Germinal center (tissue), 1 donor: ENCODE results near the gene PMM2.
"Not testable (repeated sequence)": the region's sequence is repeated elsewhere in the genome, so short reads cannot be mapped to it uniquely, and the experiment has no call there.

Experiments used
- DNase-seq: peaks from one replicate; pipeline ENCODE4 v3.0.0; 2012; ENCODE audit warnings: mixed read lengths, low spot score

PMM2 gene

DNA sequence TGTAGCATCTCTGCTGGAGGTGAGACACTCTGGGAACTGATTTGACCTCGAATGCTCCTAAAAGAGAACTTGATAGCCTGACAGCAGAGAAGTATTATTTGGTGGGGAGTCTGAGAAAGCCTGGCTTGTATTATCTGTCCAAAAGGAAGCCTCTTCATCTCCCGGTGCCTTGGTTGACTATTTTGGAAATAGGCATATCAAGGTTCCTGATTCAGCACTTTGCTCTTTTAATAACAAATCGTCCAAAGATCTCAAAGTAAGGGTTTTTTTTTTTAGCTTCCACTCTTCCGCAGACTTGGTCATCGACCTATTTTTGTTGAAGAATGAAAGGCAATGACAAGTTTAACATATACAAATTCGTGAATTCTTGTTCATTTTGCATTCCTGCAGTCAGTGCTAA, 15.0 kb upstream of the PMM2 start:
- no peak for DNase-seq

DNA sequence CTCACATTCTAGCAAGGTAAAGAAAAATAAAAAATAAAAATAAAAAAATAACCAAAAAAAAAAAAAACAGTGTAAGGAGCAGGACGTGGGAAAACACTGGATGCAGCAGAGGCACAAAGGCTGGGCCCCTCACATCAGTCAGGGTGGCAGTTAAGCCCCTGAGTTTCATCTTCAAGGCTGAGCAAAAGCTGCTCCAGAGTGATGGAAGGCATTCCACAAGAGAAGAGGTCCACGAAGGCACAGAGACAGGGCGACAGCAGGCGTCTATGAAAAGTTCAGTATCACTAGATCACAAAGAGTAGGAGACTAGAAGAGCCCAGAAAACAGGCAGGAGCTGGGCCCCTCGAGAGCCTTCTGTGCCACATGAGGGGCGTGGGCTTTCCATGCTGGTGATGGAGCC, 12.2 kb upstream of the PMM2 start:
- no peak for DNase-seq

DNA sequence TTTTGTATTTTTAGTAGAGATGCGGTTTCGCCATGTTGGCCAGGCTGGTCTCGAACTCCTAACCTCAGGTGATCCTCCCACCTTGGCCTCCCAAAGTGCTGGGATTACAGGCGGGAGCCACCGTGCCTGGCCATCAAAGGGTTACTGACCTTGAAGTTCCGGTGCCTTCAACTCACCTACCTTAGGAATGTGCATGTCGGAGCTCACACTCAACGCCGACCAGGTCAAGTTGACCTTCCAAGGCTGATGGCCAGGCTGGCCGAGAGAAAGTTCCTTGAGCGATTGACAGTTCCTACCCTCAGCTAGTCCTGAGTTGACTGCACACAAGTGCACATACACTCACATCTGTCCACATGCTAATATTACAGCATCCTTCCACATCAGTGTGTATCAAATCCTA, 11.3 kb upstream of the PMM2 start:
- DNase-seq = not testable (repeated sequence)

DNA sequence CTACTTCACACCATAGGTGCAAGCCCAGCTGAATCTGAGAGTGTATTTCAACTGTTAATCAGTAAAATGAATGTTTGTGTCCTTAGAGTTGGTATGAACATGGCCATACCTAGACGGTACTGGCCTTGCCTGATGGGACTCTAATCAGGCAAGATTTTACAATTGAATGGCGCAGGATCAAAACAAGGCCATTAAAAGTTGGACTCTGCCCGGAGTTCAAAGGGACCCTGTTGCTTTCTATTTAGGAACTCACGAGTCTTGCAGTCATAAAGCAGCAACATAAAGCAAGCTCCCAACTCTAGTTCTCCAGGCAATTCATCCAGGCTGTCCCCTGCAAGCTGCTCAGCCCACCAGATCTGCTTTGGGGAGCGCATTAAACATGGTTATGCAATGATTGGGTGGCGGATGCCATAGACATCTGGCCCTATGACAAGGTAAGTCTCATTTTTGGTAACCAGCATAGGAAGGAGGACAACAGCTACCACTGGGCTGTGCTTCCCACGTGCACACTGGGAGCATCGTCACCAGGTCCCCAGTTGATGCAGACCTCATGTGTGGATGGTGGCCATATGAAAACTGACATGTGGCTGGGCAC, 9.0 kb upstream of the PMM2 start:
- DNase-seq = no peak

DNA sequence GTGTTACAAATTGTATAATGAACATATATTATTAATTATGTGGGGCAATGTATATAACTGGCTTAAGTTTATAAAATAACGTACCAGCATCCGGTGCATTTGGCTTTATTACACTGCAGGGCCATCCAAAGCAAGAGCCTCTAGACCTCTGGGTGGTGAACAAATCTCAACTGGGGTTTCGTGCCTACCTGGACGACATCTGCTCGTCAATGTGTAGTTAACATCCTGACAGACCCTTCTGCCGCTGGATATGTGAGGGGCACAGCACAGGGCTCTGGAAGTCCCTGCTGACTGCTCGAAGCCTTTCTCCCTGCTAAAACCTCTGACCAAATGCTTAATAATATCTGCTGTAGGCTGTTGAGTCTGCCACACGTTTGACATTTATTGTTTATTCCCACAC, 2.5 kb upstream of the PMM2 start:
- no peak for DNase-seq

DNA sequence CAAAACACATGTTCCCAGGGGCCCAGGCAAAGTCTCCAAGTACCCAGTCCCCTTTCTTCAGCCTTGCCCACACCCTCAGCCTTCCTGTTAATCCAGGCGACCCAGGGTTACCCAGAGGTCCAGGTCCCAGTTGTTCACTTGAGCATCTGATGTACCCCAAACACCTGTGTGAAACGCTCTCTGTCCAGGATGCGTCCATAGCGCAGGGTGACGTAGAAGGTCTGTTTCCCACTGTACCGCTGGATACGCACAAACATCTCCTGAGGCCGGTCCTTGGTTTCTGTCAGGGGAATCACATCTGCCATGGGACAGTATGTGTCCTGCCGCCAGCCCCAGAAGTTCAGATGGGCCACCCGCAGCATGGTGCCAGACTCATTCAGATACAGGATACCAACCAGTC, 1.8 kb upstream of the PMM2 start:
- no peak for DNase-seq

DNA sequence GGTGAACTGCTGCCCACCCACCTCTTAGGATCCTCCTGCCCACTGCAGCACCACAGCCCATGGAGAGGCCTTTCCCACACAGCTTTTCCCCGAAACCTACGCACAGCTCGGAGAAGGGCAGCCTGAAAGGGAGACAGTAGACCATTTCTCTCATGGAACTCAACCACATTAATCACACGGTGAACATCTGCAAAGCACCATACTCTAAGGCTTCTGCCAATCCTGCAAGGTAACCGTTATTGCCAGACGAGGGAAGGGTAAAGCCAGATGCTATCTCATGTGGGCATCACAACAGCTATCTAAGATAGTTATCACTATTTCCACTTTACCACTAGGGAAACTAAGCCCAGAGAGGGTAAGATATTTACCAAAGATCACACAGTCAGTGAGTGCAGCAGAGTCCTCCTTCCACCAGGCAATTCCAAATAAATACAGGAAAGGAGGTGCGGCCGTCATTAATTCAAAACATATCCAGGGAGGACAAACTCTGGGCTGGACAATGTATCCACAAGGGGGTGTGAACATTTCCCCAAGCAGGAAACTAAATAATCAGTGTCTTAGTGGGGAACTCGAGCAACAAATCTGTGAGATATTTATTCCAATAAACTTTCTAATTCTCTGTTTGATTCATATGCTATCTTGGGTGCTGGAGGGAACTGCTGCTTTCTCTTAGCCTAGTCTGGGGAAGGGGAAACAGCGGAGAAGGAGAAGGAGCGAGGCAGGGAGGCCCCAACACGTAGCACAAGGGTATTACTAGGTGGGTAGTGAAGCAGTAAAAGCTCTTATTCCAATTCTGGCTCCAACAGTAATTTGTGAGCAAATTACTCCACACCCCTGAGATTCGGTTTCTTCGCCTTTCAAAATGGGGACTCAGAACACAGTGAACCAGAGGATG, 923 bp upstream of the PMM2 start:
- no peak for DNase-seq

DNA sequence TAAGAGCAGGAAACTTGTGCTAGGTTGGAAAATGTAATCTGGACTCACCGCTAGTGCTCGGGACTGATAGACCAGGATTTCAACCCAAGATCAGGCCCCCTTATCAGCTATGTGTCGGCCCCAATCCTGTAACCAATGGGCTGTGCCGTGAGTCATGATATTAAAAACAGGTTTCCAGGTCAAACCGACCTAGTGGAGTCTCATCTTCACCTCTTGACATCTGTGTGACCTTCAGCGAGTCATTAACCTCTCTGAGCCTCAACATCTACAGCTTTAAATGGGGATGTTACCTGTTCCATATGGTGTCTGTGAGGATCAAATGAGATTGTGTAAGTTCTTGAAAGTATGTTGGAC, 512 bp downstream of the PMM2 start:
- DNase-seq = no peak

DNA sequence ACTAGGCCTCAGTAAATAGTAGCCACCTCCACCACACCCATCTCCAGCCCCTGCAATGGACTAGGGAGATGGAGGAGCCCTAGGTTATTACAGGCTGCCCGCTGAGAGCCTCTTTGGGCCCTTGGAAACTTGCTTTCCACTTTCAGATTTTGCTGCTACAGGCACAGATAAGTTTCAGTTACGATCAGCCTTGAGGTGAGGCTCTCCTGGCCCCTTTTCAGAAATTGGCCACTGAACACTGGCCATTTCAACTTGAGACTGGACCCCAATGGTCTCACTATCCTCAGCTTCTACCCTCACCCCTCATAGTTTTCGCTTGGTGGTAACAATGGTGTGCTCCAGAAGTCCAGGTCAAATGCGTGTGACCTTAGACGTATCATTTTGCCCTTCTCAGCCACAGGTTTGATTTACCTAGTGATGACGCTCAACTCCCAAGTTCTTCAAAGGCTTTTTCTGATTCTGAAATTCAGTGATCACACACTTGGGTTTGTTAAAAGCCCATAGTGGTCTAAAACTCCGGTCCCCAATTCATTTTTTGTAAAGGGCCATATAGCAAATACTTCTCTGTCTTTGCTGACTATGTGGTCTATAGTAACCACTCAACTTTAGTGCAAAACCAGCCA, 1.0 kb downstream of the PMM2 start:
- DNase-seq = no peak

DNA sequence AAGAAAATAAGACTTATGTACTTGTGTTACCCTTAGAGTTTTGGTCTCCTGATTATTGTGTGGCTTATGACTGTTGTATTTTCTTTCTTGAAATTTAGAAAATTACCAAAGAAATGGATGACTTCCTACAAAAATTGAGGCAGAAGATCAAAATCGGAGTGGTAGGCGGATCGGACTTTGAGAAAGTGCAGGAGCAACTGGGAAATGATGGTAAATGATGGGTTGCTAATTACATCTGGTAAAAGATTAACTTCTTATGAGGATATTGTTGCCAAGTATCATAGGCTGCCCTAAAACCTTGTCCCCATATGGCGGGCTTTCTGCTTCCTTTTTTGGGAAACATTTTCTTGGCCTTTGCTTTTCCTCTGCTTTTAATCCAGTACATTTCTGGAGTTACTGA, 4.1 kb downstream of the PMM2 start:
- DNase-seq = no peak

DNA sequence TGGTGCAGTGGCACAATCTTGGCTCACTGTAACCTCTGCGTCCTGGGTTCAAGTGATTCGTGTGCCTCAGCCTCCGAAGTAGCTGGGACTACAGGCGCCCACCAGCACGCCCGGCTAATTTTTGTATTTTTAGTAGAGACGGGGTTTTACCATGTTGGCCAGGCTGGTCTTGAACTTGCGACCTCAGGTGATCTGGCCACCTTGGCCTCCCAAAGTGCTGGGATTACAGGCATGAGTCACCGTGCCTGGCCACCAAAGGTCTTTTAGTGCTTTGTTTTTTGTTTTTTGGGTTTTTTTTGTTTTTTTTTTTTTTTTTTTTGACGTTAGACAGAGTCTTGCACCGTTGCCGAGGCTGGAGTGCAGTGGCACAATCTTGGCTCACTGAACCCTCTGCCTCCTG, 6.1 kb downstream of the PMM2 start:
- DNase-seq = not testable (repeated sequence)

DNA sequence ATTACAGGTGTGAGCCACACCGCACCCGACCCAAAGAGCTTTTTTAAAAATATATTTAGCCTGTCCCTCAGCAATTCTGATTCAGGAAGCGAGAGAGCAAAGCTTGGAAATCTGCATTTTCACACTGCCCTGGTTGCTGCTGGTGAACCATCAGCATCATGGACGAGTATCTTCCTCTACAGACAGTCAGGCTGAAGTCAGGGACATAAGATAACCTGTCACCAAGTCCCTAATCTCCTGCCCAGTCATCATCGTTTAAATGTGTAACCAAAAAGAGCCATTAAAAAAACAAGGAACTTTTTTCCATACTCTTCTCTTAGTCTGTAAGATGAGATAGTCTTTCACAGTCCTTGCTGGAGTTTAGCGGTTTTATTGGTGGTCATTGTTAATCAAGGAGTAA, 6.7 kb downstream of the PMM2 start:
- DNase-seq = no peak

DNA sequence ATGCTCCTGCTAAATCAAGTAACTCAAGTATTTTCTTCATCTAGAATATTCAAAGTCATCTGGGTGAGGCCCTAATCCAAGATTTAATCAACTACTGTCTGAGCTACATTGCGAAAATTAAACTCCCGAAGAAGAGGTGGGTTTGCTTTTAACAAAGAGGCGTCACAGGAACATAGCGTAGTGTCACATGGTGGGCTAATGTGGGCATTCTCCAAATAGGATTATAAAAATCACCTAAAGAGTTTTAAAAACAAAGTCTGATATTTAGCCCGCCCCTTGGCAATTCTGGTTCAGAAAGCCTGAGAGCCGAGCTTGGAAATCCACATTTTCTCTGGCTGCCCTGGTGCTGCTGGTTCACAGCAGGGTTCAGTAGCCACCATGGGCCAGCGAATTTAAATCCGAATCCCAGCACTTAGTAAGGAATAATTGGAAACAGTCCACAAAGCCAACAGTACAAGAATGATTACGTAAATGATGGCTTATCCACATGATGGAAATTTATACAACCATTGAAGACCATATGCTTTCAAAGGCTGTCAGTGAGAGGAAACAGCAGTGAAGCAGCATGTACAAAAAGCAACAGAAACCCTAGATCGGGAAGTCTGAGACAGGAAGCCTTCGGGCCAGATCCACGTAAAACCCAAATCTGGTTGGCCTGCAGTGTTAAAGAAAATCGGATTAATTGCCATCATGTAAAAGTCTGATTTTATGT, 8.8 kb downstream of the PMM2 start:
- no peak for DNase-seq

DNA sequence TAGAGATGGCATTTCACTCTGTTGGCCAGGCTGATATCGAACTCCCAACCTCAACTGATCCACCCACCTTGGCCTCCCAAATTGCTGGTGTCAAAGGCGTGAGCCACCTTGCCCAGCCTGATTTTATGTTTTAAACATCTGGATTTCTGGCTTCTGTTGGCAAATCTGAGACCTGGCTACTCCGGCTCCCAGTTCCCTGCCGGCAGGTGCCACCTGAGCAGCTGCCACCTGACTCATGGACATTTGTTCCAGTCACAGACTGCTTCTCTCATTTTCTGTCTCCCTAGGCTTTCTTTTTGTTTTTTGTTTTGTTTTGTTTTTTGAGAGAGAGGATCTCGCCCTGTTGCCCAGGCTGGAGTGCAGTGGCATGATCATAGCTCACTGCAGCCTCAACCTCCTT, 9.6 kb downstream of the PMM2 start:
- no peak for DNase-seq

DNA sequence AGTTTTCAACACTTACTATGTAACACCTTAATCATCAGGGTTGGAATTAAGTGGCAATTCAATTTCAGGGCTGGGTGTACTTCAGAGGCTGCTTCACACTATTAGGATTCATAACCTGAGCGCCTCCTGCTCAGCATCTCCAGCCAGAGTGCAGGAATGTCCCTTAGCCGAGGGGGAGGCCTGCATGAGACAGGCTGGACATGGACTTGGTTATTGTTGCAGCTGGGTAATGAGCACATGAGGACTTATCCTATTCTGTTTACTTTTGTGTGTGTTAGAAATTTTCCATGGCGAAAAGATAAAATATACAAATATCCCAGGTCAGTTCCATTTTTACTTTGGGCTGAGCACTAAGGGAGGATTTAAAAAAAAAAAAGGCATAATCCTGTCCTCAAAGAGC, 10.4 kb downstream of the PMM2 start:
- no peak for DNase-seq

DNA sequence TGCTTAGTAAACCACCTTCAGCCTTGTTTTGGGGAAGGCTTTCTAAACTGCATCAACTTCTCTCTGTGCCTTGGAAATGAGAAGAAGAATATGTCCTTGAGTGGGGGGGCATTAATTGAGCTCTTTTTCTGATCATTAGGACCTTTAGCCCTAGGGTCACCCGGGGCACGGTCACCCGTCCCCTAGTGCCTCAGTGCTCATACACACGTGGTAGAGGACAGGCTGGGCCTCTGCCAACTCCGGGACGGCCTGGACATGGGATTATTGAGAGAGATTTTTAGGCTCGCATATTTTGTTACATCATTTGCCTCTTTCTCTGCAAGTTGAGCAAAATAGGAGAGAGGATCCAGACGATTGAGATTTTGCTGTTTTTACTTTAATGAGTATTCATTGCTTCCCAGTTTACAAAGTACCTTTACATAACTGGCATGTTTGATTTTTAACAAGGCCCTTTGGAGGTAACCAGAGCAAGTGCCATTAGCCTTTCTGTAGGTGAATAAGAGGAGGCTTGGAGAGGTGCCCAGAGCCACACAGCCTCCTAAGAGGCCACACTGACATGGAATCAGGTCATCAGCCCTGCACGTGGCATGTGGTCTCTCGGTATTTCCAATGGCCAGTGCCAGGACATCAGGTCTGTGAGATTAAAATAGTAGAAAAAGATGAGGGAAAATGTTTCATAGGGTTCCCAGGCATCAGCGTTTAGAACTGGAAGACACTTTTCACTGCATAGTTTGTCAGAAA, 11.1 kb downstream of the PMM2 start:
- DNase-seq = no peak

DNA sequence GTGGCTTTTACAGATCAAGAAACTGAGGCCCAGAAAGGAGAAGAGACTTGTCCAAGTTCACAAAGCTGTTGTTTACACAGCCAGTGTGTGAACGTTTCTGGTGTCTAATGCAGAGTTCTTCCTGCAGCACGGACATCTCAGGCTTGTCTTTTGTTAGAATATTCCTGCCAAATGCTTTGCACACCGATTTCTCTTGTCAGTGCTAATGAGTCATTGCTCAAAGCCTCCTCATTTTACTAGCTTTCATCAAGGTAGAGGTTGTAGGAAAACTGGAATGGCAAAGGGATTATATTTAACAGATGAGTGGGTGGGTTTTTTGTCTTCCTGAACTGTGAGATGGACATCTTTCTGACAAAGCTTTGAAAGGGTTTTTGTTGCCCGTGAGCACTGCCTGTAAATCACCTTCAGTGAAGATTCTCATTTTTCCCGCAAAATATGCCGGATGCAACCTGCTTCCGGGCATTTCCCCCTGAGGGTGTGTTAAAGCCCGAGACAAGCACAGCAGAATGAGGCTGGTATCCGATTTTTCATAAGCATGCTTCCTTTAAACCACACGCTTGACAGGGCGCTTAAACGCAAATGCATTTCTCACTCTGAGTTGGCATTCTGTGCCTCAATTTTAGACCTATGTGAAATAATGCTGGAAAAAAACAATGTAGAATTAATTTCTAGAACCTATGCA, 14.7 kb downstream of the PMM2 start:
- no peak for DNase-seq

DNA sequence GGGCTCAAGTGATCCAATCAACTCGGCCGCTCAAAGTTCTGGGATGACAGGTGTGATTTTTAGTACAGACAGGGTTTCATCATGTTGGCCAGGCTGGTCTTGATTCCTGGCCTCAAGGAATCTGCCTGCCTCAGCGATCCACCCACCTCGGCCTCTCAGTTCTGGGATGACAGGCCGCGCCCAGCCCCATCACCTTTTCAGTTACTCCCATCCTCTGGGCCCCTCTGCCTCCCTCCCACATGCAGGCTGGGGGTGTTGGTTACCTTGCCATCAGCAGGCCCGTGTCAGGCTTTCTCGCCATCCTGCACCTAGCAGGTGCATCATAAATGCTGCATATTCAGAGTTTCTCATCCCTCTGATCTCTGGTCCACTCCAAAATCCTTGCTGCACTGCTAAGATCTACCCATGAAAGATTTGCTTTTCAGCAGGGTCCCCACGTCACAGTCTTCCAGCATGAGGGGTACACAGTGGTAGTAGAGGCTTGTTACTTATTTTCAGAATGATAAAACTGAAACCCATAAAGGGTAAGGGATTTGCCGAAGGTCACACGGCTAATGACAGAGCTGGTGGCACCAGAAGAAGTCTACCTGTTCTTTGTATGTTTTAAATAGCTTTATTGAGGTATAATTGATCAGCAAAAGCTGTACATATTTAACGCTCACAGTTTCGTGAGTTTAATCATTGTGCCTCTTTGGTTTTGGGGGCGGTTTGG, 16.6 kb downstream of the PMM2 start:
- DNase-seq = no peak

DNA sequence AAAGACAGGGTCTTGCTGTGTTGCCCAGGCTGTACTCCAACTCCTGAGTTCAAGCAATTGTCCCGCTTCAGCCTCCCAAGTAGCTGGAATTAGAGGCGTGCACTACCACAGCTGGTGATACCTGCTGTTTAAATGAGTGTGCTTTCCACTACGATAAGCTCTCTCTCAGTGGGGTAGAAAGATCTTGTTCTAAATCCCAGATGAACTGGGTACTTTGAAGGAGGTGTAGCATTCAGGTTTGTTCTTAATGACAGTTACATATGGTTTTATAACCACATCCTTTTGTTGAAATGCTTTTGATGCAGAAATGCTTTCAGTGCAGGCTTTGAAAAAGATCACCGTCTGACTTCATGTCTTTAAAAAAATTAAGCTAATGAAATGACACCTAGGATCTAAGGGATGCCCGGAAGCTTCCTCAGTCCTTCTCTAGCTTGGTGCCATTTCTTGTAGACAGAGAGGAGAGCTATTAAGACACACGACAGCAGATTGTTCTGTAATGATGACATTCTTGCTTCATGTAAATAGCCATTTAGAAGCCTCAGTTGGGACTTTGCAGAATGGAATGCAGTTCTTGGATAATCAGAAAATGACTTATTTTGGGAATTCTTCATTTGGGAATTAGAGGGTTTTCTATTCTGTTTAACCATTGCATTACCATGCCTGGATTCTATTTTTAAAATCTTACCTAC, 19.5 kb downstream of the PMM2 start:
- DNase-seq = no peak
